Liver (tissue), 3 donors: ENCODE measurements around the gene TRIOBP.

Source experiments
- EGR1 ChIP-seq, 2 donors: IDR thresholded peaks; 2 replicates each; pipeline ENCODE4 v1.6.1; 2016 to 2018; ENCODE audit warnings: antibody characterized with exemption in 2 of 2, low read depth in 2 of 2
- FOXA1 ChIP-seq: IDR thresholded peaks from 2 replicates; pipeline ENCODE4 v1.6.1; 2016; ENCODE audit warnings: antibody characterized with exemption
- GABPA ChIP-seq, 2 donors: IDR thresholded peaks in 1 of 2; conservative IDR thresholded peaks in 1 of 2; 2 replicates each; pipeline ENCODE4 v1.6.1; 2016; ENCODE audit warnings: antibody characterized with exemption in 2 of 2, mild to moderate bottlenecking in 1 of 2, moderate library complexity in 1 of 2
- HNF4A ChIP-seq, 2 donors: conservative IDR thresholded peaks; 2 replicates each; pipeline ENCODE4 v1.6.1; 2016; ENCODE audit warnings: antibody characterized with exemption in 2 of 2, mild to moderate bottlenecking in 2 of 2
- JUND ChIP-seq, 2 donors: IDR thresholded peaks; 2 replicates each; pipeline ENCODE4 v1.6.1; 2016; ENCODE audit warnings: antibody characterized with exemption in 2 of 2
- REST ChIP-seq: IDR thresholded peaks from 2 replicates; pipeline ENCODE4 v1.6.1; 2016; ENCODE audit warnings: antibody characterized with exemption, mild to moderate bottlenecking
- RXRA ChIP-seq, 2 donors: IDR thresholded peaks; 2 replicates each; pipeline ENCODE4 v1.6.1; 2017 to 2018; ENCODE audit warnings: antibody characterized with exemption in 2 of 2, mild to moderate bottlenecking in 1 of 2
- TAF1 ChIP-seq: conservative IDR thresholded peaks from 2 replicates; pipeline ENCODE4 v1.6.1; 2016; ENCODE audit warnings: antibody characterized with exemption, mild to moderate bottlenecking
- YY1 ChIP-seq: IDR thresholded peaks from 2 replicates; pipeline ENCODE4 v1.6.1; 2016; ENCODE audit warnings: antibody characterized with exemption, mild to moderate bottlenecking
- TF ChIP-seq, protein P1 (sequence below): fragments of 150-350 bp; IDR thresholded peaks from 2 replicates; pipeline ENCODE4 v1.5.1; 2017; ENCODE audit warnings: improper control_type of control experiment, low read depth, low read length; ENCODE audit not compliant: missing input control
- TF ChIP-seq, protein P2 (sequence below): IDR thresholded peaks from 2 replicates; pipeline ENCODE4 v1.6.1; 2016; ENCODE audit warnings: antibody characterized with exemption
- TF ChIP-seq, protein P3 (sequence below): IDR thresholded peaks from 2 replicates; pipeline ENCODE4 v1.6.1; 2016; ENCODE audit warnings: antibody characterized with exemption
- donor health status: healthy.
- donor health status: healthy.

GRCh38 chr22:37684803-37685615, 11.8 kb upstream of the TRIOBP start:
- no peak for TF ChIP-seq EGR1 (IDR thresholded peaks at IDR 0.05; ENCODE audit: low read depth in 2 of 2)
- TF ChIP-seq, protein P1, sequence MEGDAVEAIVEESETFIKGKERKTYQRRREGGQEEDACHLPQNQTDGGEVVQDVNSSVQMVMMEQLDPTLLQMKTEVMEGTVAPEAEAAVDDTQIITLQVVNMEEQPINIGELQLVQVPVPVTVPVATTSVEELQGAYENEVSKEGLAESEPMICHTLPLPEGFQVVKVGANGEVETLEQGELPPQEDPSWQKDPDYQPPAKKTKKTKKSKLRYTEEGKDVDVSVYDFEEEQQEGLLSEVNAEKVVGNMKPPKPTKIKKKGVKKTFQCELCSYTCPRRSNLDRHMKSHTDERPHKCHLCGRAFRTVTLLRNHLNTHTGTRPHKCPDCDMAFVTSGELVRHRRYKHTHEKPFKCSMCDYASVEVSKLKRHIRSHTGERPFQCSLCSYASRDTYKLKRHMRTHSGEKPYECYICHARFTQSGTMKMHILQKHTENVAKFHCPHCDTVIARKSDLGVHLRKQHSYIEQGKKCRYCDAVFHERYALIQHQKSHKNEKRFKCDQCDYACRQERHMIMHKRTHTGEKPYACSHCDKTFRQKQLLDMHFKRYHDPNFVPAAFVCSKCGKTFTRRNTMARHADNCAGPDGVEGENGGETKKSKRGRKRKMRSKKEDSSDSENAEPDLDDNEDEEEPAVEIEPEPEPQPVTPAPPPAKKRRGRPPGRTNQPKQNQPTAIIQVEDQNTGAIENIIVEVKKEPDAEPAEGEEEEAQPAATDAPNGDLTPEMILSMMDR, result no peak
- no peak for TF ChIP-seq YY1
- TF ChIP-seq, protein P2, sequence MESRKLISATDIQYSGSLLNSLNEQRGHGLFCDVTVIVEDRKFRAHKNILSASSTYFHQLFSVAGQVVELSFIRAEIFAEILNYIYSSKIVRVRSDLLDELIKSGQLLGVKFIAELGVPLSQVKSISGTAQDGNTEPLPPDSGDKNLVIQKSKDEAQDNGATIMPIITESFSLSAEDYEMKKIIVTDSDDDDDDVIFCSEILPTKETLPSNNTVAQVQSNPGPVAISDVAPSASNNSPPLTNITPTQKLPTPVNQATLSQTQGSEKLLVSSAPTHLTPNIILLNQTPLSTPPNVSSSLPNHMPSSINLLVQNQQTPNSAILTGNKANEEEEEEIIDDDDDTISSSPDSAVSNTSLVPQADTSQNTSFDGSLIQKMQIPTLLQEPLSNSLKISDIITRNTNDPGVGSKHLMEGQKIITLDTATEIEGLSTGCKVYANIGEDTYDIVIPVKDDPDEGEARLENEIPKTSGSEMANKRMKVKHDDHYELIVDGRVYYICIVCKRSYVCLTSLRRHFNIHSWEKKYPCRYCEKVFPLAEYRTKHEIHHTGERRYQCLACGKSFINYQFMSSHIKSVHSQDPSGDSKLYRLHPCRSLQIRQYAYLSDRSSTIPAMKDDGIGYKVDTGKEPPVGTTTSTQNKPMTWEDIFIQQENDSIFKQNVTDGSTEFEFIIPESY, result no peak
- TF ChIP-seq, protein P3, sequence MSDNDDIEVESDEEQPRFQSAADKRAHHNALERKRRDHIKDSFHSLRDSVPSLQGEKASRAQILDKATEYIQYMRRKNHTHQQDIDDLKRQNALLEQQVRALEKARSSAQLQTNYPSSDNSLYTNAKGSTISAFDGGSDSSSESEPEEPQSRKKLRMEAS, result no peak
- TF ChIP-seq JUND (IDR thresholded peaks at IDR 0.05), result no peak
- no peak for TF ChIP-seq FOXA1
- peak; percentile 30 to 33 for TF ChIP-seq RXRA (IDR thresholded peaks at IDR 0.05)
- peak; percentile 76 to 78 for TF ChIP-seq HNF4A (conservative IDR thresholded peaks at IDR 0.05)
- no peak for TF ChIP-seq GABPA (IDR thresholded peaks at IDR 0.05 in 1 of 2, conservative IDR thresholded peaks at IDR 0.05 in 1 of 2)
- TF ChIP-seq TAF1, result no peak
- no peak for TF ChIP-seq REST
